ENCODE measurements around the gene ARFIP1.

DNA sequence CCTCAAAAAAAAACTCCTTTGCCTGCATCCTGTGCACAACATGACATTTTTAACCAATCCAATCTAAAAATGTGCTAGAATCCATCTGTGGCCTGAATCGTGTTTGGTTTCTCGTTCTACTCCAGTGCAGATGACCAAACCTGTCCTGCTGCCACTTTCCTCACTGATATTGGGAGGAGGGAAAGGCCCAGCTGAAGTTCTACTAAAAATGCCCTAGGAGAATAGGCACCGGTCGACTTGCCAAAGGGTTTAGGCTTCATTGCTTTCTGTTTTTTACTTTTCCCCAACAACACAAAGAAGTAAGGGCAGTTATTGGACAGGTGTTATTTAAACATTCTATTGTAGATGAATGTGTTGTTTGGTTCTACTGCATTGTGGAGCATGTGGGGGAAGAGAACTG, 148.5 kb downstream of the ARFIP1 start:
- TF ChIP-seq, protein P1, sequence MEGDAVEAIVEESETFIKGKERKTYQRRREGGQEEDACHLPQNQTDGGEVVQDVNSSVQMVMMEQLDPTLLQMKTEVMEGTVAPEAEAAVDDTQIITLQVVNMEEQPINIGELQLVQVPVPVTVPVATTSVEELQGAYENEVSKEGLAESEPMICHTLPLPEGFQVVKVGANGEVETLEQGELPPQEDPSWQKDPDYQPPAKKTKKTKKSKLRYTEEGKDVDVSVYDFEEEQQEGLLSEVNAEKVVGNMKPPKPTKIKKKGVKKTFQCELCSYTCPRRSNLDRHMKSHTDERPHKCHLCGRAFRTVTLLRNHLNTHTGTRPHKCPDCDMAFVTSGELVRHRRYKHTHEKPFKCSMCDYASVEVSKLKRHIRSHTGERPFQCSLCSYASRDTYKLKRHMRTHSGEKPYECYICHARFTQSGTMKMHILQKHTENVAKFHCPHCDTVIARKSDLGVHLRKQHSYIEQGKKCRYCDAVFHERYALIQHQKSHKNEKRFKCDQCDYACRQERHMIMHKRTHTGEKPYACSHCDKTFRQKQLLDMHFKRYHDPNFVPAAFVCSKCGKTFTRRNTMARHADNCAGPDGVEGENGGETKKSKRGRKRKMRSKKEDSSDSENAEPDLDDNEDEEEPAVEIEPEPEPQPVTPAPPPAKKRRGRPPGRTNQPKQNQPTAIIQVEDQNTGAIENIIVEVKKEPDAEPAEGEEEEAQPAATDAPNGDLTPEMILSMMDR (IDR thresholded peaks at IDR 0.05): no peak
- no peak for TF ChIP-seq EZH2 (IDR thresholded peaks at IDR 0.05)

All from neural progenitor cell (in vitro differentiated cells).